22Rv1 (cell line): ENCODE results near the gene GDI2.
"Not testable (repeated sequence)": the region's sequence is repeated elsewhere in the genome, so short reads cannot be mapped to it uniquely, and the experiment has no call there.

Experiments used
- H3K27ac ChIP-seq: fragments of 450-650 bp; 2 replicates; pipeline ENCODE4 v1.5.1; 2017
- ZFX ChIP-seq: fragments of 450-650 bp; IDR thresholded peaks from 2 replicates; pipeline ENCODE4 v1.6.1; 2017; ENCODE audit warnings: antibody characterized with exemption, borderline replicate concordance
- TF ChIP-seq, protein P1 (sequence below): fragments of 450-650 bp; IDR thresholded peaks from 2 replicates; pipeline ENCODE4 v1.5.1; 2017; ENCODE audit warnings: mild to moderate bottlenecking

The GDI2 gene

DNA sequence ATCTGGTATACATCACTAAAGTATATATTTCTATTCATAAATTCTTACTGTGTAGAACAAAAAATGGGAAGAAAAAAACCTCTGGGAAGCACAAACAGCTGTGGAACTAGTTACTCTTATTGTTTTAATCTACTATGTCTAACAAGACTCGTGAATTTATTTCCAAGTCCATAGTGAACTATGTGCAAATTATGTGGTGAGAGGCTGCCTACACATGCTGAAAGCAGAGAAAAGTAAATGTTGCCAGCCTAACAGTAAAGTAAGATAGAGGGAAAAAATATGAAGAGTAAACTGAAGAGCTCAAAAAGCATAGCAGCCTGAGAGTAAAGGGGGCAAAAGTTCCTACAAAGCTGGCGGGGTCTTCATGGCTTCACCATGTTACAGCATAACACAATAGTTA lies 3.0 kb downstream of the GDI2 start:
- TF ChIP-seq, protein P1, sequence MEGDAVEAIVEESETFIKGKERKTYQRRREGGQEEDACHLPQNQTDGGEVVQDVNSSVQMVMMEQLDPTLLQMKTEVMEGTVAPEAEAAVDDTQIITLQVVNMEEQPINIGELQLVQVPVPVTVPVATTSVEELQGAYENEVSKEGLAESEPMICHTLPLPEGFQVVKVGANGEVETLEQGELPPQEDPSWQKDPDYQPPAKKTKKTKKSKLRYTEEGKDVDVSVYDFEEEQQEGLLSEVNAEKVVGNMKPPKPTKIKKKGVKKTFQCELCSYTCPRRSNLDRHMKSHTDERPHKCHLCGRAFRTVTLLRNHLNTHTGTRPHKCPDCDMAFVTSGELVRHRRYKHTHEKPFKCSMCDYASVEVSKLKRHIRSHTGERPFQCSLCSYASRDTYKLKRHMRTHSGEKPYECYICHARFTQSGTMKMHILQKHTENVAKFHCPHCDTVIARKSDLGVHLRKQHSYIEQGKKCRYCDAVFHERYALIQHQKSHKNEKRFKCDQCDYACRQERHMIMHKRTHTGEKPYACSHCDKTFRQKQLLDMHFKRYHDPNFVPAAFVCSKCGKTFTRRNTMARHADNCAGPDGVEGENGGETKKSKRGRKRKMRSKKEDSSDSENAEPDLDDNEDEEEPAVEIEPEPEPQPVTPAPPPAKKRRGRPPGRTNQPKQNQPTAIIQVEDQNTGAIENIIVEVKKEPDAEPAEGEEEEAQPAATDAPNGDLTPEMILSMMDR, result no peak
- no peak for TF ChIP-seq ZFX
- H3K27ac ChIP-seq, result no peak overlapping the region

DNA sequence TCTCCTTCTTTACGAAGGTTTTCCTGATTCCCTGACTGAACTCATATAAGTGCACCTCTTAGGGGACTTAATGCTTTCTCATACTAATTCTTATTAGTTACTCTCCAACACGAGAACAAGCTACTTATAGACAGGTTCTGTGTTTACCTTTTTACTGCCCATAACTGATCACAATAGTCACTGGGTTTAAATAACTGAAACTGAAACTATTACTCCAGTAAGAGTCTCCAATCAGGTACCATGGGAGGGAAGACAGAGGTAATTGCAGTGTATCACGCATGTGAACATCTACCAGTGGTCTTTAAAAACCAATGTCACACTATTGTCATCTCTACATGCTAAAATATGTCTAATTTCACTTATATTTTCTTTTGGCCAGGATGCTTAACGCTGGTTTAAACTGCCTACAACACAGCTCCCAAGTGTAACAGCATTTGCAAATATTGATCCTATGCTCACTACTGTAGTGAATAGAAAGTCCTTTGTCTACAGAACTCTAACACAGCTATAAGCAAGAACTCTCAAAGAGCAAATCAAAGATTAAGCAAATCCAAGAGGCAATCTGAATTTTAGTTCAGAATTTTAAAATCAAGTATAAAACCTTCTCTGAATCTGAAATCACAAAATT lies 3.6 kb downstream of the GDI2 start:
- TF ChIP-seq, protein P1, result no peak
- no peak for TF ChIP-seq ZFX
- H3K27ac ChIP-seq, result no peak overlapping the region

DNA sequence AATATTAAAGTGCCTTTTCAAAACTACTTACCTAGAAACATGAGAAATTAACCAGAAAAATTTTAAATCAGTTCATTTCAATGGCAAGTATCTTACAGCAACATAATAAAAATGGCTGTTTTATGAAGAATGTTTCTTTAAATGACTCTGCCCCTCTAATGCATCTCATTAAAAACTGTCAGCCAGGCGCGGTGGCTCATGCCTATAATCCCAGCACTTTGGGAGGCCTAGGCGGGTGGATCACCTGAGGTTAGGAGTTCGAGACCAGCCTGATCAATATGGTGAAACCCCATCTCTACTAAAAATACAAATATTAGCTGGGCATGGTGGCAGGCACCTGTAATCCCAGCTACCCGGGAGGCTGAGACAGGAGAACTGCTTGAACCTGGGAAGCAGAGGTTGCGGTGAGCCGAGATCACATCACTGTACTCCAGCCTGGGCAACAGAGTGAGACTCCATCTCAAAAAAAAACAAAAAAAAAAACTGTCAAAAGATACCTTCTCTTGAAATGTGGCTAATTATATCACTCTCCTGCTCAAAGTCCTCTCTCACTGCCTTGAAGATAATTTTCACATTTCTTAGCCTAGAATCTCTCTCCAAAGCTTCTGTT lies 4.3 kb downstream of the GDI2 start:
- H3K27ac ChIP-seq, result not testable (repeated sequence)

DNA sequence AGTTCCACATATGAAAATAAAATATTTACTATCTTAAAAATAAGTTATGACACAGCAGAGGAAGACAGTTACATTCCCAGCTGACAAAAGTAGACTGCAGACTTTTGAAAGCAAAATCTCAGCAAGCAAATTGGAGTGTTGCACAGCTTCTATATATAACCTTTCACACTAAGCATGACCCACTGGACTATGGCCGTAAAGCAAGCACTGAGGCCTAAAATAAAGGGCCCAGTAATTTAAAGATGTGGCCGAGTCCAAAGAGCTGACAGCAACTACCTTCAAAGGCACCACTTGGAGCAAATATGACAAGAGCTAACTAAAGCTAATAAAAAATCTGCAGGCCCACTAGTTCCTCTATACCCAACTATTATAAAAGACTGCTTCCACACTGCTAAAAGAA lies 6.5 kb downstream of the GDI2 start:
- TF ChIP-seq, protein P1, result no peak
- no peak for TF ChIP-seq ZFX
- no peak overlapping the region for H3K27ac ChIP-seq

DNA sequence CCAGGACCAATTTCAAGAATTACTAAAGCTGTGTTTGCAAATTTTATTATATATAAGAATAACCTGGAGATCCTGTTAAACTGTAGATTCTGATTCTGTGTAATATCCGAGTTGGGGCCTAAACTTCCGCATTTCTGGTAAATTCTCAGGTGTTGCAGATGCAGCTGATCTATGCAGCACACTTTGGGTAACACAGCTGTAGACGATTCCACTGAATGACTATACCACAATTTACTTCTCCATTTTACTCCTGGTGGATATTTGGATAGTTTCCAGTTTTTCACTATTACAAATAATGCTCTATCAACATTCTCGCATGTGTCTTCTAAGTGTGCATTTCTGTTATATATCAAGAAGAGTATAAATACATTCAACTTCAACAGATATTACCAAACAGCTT lies 7.5 kb downstream of the GDI2 start:
- TF ChIP-seq ZFX, result no peak
- TF ChIP-seq, protein P1, result no peak
- no peak overlapping the region for H3K27ac ChIP-seq

DNA sequence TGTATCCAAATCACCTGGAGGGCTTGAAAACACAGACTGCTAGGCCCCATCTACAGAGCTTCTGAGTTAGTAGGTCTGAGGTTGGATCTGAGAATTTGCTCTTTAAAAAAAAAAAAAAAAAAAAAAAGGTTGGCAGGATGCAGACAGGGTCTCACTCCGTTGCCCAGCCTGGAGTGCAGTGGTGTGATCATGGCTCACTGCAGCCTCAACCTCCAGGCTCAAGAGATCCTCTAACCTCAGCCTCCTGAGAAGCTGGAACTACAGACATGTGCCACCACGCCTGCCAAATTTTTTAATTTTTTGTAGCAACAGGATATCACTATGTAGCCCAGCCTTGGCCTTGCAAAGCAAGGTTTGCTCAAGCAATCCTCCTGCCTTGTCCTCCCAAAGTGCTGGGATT lies 8.0 kb downstream of the GDI2 start:
- TF ChIP-seq, protein P1, result no peak
- TF ChIP-seq ZFX, result no peak
- H3K27ac ChIP-seq, result no peak overlapping the region

DNA sequence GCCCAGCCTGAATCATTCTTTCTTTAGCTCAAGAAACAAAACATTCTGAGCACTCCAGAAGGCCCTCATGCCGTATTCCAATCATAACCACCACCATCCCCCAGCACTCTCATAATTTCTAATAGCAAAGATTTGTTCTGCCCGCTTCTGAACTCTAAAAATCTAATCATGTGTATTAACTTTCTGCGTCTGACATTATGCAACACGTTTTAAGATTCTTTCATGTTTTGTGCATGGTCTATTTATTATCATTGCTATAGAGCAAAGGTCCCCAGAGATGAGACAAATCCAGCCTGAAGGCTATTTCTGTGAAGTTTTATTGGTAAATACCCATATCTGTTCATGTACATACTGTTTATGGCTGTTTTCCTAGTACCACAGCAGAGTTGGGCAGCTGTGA lies 8.8 kb downstream of the GDI2 start:
- no peak for TF ChIP-seq ZFX
- TF ChIP-seq, protein P1, result no peak
- no peak overlapping the region for H3K27ac ChIP-seq

DNA sequence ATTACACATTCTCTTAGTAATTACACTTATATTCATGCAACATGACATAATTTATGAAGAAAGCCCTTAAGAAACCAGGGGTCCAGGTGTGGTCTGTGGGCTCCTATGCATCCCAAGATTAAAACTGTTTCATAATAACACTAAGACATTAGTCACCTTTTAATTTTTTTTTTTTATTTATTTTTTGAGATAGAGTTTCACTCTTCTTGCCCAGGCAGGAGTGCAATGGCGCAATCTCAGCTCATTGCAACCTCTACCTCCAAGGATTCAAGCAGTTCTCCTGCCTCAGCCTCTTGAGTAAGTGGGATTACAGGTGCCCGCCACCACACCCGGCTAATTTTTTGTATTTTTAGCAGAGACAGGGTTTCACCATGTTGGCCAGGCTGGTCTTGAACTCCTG lies 12.5 kb downstream of the GDI2 start:
- H3K27ac ChIP-seq, result no peak overlapping the region
- TF ChIP-seq, protein P1, result no peak
- TF ChIP-seq ZFX, result no peak
